K562 (cell line): ENCODE data around the gene ARHGAP10. TPM values are rescaled to one million over a fixed set of nuclear protein-coding genes. Genes with fewer than 3 reads are reported as not detected.

Experiments
- ATAC-seq: fragments of 200-7000 bp; cut with Tn5 transposase; 3 replicates; pipeline ENCODE4 v1.9.1; 2020; ENCODE audit warnings: moderate library complexity
- BruUV-seq: library from RNA; stranded (reverse); fragments of 400-500 nt; replicated peaks from 2 replicates; lab custom pipeline; 2021; lab: Mats Ljungman, UMichigan
- CTCF ChIA-PET: fragments of 300-600 bp; formaldehyde crosslinking; extraction: SDS; loops from one replicate; lab custom pipeline; 2021; ENCODE audit warnings: low intra/inter-chr PET ratio; lab: Yijun Ruan, JAX
- POLR2A ChIA-PET: fragments of 300-600, 350-650 bp; sonication (Branson Sonifier 250); formaldehyde crosslinking; extraction: SDS; loops from one replicate; lab custom pipeline; 2021; ENCODE audit warnings: antibody characterized with exemption, inconsistent platforms; lab: Yijun Ruan, JAX
- DNase-seq, 4 experiments: peaks; one replicate each; pipeline versions ENCODE4 v3.0.0 to v3.0.0-alpha.2; 2011 to 2018; ENCODE audit warnings: low spot score in 3 of 4, mixed read lengths in 3 of 4; ENCODE audit errors: extremely low read depth in 1 of 4
- FAIRE-seq: peaks from 2 replicates; lab custom pipeline; 2011; peaks lifted over from hg19 to GRCh38; lab: Jason Lieb, UNC
- H2AFZ ChIP-seq: 2 replicates; pipeline ENCODE4 v1.6.0; 2011; ENCODE audit warnings: low read depth, low read length, control low read depth, inconsistent platforms
- H3K27ac ChIP-seq: fragments of 200-600 bp; 3 replicates; pipeline ENCODE4 v1.8.0; 2011; ENCODE audit warnings: low read depth, mild to moderate bottlenecking, control low read depth, inconsistent platforms, low read length, moderate library complexity, mixed read lengths; ENCODE audit errors: extremely low read depth
- H3K27me3 ChIP-seq, 2 experiments: fragments of 300-600 bp in 1 of 2; 2 replicates in 1 of 2; 3 replicates in 1 of 2; pipeline versions ENCODE4 v1.6.0 to v1.8.0; 2011; ENCODE audit warnings: inconsistent platforms in 2 of 2, low read length in 2 of 2, mild to moderate bottlenecking in 1 of 2, mixed read lengths in 1 of 2, moderate library complexity in 1 of 2; ENCODE audit not compliant: control insufficient read depth in 2 of 2, insufficient read depth in 2 of 2
- H3K36me3 ChIP-seq: fragments of 300-600 bp; 3 replicates; pipeline ENCODE4 v1.8.0; 2011; ENCODE audit warnings: mild to moderate bottlenecking, low read length, inconsistent platforms; ENCODE audit not compliant: control insufficient read depth, insufficient read depth
- H3K4me1 ChIP-seq, 2 experiments: fragments of 200-600 bp in 1 of 2; replicated peaks in 1 of 2; 2 replicates in 1 of 2; 3 replicates in 1 of 2; pipeline versions ENCODE4 v1.5.1 to v1.8.0; 2011; ENCODE audit warnings: inconsistent platforms in 2 of 2, low read length in 2 of 2, mild to moderate bottlenecking in 1 of 2, mixed read lengths in 1 of 2, moderate library complexity in 1 of 2; ENCODE audit not compliant: control insufficient read depth in 2 of 2, insufficient read depth in 2 of 2
- H3K4me2 ChIP-seq: 2 replicates; pipeline ENCODE4 v1.6.1; 2011; ENCODE audit warnings: low read length, control low read depth, inconsistent platforms, mixed read lengths; ENCODE audit not compliant: insufficient read depth
- H3K4me3 ChIP-seq: fragments of 200-600 bp; sonication (generic), shearing (Covaris generic); 2 replicates; pipeline ENCODE4 v1.5.1; 2016; ENCODE audit warnings: control low read depth, inconsistent platforms
- H3K79me2 ChIP-seq: fragments of 200-600 bp; 3 replicates; pipeline ENCODE4 v1.8.0; 2011; ENCODE audit warnings: low read length, inconsistent platforms; ENCODE audit not compliant: control insufficient read depth, insufficient read depth
- H3K9ac ChIP-seq, 2 experiments: 2 replicates each; pipeline versions ENCODE4 v1.6.0 to v1.6.1; 2011; ENCODE audit warnings: low read depth in 2 of 2, low read length in 2 of 2, control low read depth in 1 of 2, inconsistent platforms in 1 of 2, mild to moderate bottlenecking in 1 of 2, mixed read lengths in 1 of 2; ENCODE audit not compliant: insufficient read depth in 1 of 2
- H3K9me1 ChIP-seq: one replicate; pipeline ENCODE4 v1.6.0; 2011; ENCODE audit warnings: inconsistent platforms, mild to moderate bottlenecking, low read length, moderate library complexity; ENCODE audit not compliant: control insufficient read depth, insufficient read depth
- H3K9me3 ChIP-seq: replicated peaks from 2 replicates; pipeline ENCODE4 v1.5.1; 2011; ENCODE audit warnings: low read depth, low read length, inconsistent platforms; ENCODE audit not compliant: control insufficient read depth, insufficient read depth
- H4K20me1 ChIP-seq: replicated peaks from 2 replicates; pipeline ENCODE4 v1.6.1; 2011; ENCODE audit warnings: low read length, inconsistent platforms, mixed read lengths; ENCODE audit not compliant: control insufficient read depth, insufficient read depth
- BMI1 ChIP-seq: fragments of 150-350 bp; IDR thresholded peaks from 2 replicates; pipeline ENCODE4 v1.6.1; 2014; ENCODE audit warnings: low read length
- FOXO4 ChIP-seq: fragments of 450-650 bp; formaldehyde crosslinking; IDR thresholded peaks from 2 replicates; pipeline ENCODE4 v1.4.0; 2020; ENCODE audit warnings: mild to moderate bottlenecking, moderate library complexity
- GATAD2B ChIP-seq: fragments of 450-650 bp; IDR thresholded peaks from 2 replicates; pipeline ENCODE4 v1.6.1; 2017; ENCODE audit warnings: mild to moderate bottlenecking, borderline replicate concordance
- JUN ChIP-seq, 2 experiments: sonication (generic) in 1 of 2; formaldehyde crosslinking in 1 of 2; IDR thresholded peaks; 2 replicates each; pipeline versions ENCODE4 v1.6.1 to v1.8.0; 2012 to 2022; ENCODE audit warnings: borderline replicate concordance in 2 of 2, mild to moderate bottlenecking in 2 of 2, improper control_type of control experiment in 1 of 2, low read depth in 1 of 2, low read length in 1 of 2, missing genetic modification reagents in 1 of 2
- MAFG ChIP-seq: fragments of 450-650 bp; conservative IDR thresholded peaks from 2 replicates; pipeline ENCODE4 v1.6.1; 2016; ENCODE audit warnings: missing genetic modification characterization, missing compliant biosample characterization
- MIER1 ChIP-seq: fragments of 450-650 bp; IDR thresholded peaks from 2 replicates; pipeline ENCODE4 v1.6.1; 2016; ENCODE audit warnings: antibody characterized with exemption, mild to moderate bottlenecking, low read depth
- NUFIP1 ChIP-seq: fragments of 450-650 bp; IDR thresholded peaks from 2 replicates; pipeline ENCODE4 v1.6.1; 2018; ENCODE audit not compliant: partially characterized antibody
- PHTF2 ChIP-seq: fragments of 250-450 bp; sonication (Bioruptor Pico); IDR thresholded peaks from 2 replicates; pipeline ENCODE4 v1.5.0; 2021; ENCODE audit warnings: mild to moderate bottlenecking
- PTRF ChIP-seq: fragments of 450-650 bp; IDR thresholded peaks from 2 replicates; pipeline ENCODE4 v1.6.1; 2016; ENCODE audit warnings: mild to moderate bottlenecking, missing genetic modification characterization, missing compliant biosample characterization
- RHOXF2B ChIP-seq: fragments of 250-450 bp; sonication (Bioruptor Pico); conservative IDR thresholded peaks from 2 replicates; pipeline ENCODE4 v1.5.1; 2021
- SIRT6 ChIP-seq: IDR thresholded peaks from one replicate; pipeline ENCODE4 v1.6.1; 2012; ENCODE audit warnings: low read depth, mild to moderate bottlenecking, control low read depth, inconsistent platforms, low read length, moderate library complexity
- SMC3 ChIP-seq: conservative IDR thresholded peaks from 2 replicates; pipeline ENCODE4 v1.6.1; 2011; ENCODE audit warnings: low read depth, low read length, improper control_type of control experiment; ENCODE audit not compliant: insufficient read depth
- TGIF2 ChIP-seq: sonication (generic); formaldehyde crosslinking; IDR thresholded peaks from 2 replicates; pipeline ENCODE4 v1.8.1; 2022; ENCODE audit warnings: mild to moderate bottlenecking, missing genetic modification reagents, moderate library complexity
- WGBS: fragments of 100-300 bp; shearing (Covaris generic); methylation state at CpG from one replicate; pipeline ENCODE4 v1.1.6; 2016; ENCODE audit warnings: low coverage, mixed read lengths; ENCODE audit not compliant: insufficient coverage; ENCODE audit errors: missing lambda C conversion rate; 5-methylcytosine and 5-hydroxymethylcytosine counted together
- in situ Hi-C: fragments of 300-500 bp; cut with MboI; formaldehyde crosslinking; loops from 4 replicates; pipeline ENCODE4 v1.15.0; 2018; ENCODE audit warnings: inconsistent platforms, mixed read lengths
- intact Hi-C: fragments of 100-400 bp; cut with micrococcal nuclease; formaldehyde crosslinking; loops from 2 replicates; pipeline ENCODE4 v1.14.2; 2022
- polyA plus RNA-seq, 8 experiments: library from polyadenylated mRNA; depleted of rRNA in 4 of 8; stranded (reverse) in 5 of 8; unstranded in 3 of 8; fragments of >200 nt; fragmentation: Nextera tagmentation in 2 of 8; fragmentation: Illumina TruSeq in 1 of 8; extraction: Ambion mirVana in 2 of 8; extraction: Trizol in 1 of 8; gene quantifications; 2 replicates each; pipeline versions ENCODE4 v1.2.1 to v1.2.3, GENCODE V29; 2011 to 2014; ENCODE audit warnings: inconsistent platforms in 1 of 8, missing spikeins in 1 of 8
- total RNA-seq, 7 experiments: library from RNA; depleted of rRNA in 6 of 7; stranded (reverse); fragments of >200 nt in 6 of 7; fragmentation: Illumina TruSeq in 2 of 7; extraction: Trizol in 2 of 7; gene quantifications; 2 replicates each; pipeline versions ENCODE4 v1.2.1 to v1.2.3, GENCODE V29; 2011 to 2021; ENCODE audit warnings: low replicate concordance in 1 of 7
- TF ChIP-seq, protein P1 (sequence below), 2 experiments: fragments of 450-650 bp in 1 of 2; sonication (generic) in 1 of 2; formaldehyde crosslinking in 1 of 2; IDR thresholded peaks in 1 of 2; conservative IDR thresholded peaks in 1 of 2; 2 replicates each; pipeline versions ENCODE4 v1.6.1 to v1.8.1; 2016 to 2023; ENCODE audit warnings: mild to moderate bottlenecking in 2 of 2, moderate library complexity in 2 of 2, inconsistent platforms in 1 of 2, missing genetic modification reagents in 1 of 2

ARHGAP10 gene
- total and polyA plus RNA-seq, 9 of the 15 experiments (the other 6 are each of a cell fraction or from before 2014, with no cell fraction given) = 0.03 to 0.22 (median 0.06) TPM; not detected in 3

DNA sequence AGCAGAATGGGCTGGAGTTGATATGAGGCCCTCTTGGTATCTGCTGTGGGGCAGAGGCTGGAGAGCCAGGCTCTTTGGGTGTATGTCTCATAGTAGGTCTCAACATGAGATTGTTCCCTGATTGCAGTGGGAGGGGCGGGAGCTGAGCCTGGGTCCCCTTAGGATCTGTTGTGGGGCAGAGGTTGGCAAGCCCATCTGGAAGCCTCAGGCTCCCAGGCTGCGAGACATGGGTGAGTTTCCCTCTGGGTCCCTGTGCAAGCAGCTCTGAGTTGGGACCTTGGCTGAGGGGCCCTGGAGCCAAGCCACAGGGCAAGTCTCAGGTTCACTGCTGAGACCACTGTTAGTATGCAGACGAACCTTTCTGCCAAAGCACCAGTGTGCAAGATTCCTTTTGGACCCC lies 201.9 kb downstream of the ARHGAP10 start:
- DNase-seq (no peak), FAIRE-seq (no peak), ATAC-seq (no peak)
- intact Hi-C loops (no loop called here), in situ Hi-C loops (no loop called here)
- Histone ChIP-seq H3K4me3 (no peak overlapping the region), H3K4me1 (no peaks in the 10 kb centered on the region), H3K27me3 (no peaks in the 10 kb centered on the region; a peak in 1 of 5 replicates), H2AFZ (no peak overlapping the region), H3K9me3 (no peaks in the 10 kb centered on the region), H3K9me1 (no peaks in the 10 kb centered on the region), H4K20me1 (no peaks in the 10 kb centered on the region), H3K9ac (no peak overlapping the region), H3K79me2 (no peaks in the 10 kb centered on the region), H3K4me2 (no peak overlapping the region), H3K27ac (no peak overlapping the region), H3K36me3 (no peaks in the 10 kb centered on the region)
- BruUV-seq = no TSS peak
- 0% methylated on average over 3 of the region's 3 CpGs for WGBS
- CTCF ChIA-PET = no interaction called here
- POLR2A ChIA-PET = no interaction called here
- no peak for TF ChIP-seq FOXO4 (CRISPR knock-in tag)
- TF ChIP-seq, protein P1, sequence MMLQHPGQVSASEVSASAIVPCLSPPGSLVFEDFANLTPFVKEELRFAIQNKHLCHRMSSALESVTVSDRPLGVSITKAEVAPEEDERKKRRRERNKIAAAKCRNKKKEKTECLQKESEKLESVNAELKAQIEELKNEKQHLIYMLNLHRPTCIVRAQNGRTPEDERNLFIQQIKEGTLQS (IDR thresholded peaks at IDR 0.05) = no peak
- TF ChIP-seq, protein P1 (CRISPR knock-in tag; conservative IDR thresholded peaks at IDR 0.05) = no peak
- no peak for TF ChIP-seq GATAD2B
- TF ChIP-seq NUFIP1 = no peak
- no peak for TF ChIP-seq PTRF (tag)
- no peak for TF ChIP-seq JUN (IDR thresholded peaks at IDR 0.05; ENCODE audit: borderline replicate concordance, low read depth, low read length)
- no peak for TF ChIP-seq JUN (CRISPR knock-in tag; IDR thresholded peaks at IDR 0.05; ENCODE audit: borderline replicate concordance)
- TF ChIP-seq MAFG (tag) = no peak
- TF ChIP-seq RHOXF2B (CRISPR knock-in tag) = no peak
- TF ChIP-seq TGIF2 = no peak
- no peak for TF ChIP-seq SIRT6
- no peak for TF ChIP-seq MIER1
- no peak for TF ChIP-seq PHTF2 (CRISPR knock-in tag)
- TF ChIP-seq BMI1 = no peak
- TF ChIP-seq SMC3 = no peak
